Activated effector memory CD4-positive, alpha-beta T cell treated with anti-CD3 and anti-CD28 coated beads, Interleukin-2, amount 50 U/mL, for 16 hours (primary cell): Measurements from ENCODE around the gene PLEKHA6.
"Not testable (repeated sequence)": the region's sequence is repeated elsewhere in the genome, so short reads cannot be mapped to it uniquely, and the experiment has no call there.

Source experiments
- DNase-seq: peaks from one replicate; pipeline ENCODE4 v3.0.0-alpha.2; 2020

PLEKHA6 gene

GRCh38 chr1:204335085-204335484 lies 24.6 kb downstream of the PLEKHA6 start:
- no peak for DNase-seq

- DNase-seq: no peak
Measured at GRCh38 chr1:204334455-204334854, 25.3 kb downstream of the PLEKHA6 start.

- DNase-seq: no peak
Measured at GRCh38 chr1:204333427-204333826, 26.3 kb downstream of the PLEKHA6 start.

- no peak for DNase-seq
Measured at GRCh38 chr1:204331847-204332487, 27.8 kb downstream of the PLEKHA6 start.

- DNase-seq: no peak
Measured at GRCh38 chr1:204331275-204331674, 28.5 kb downstream of the PLEKHA6 start.

GRCh38 chr1:204327870-204328269 lies 31.9 kb downstream of the PLEKHA6 start:
- DNase-seq: not testable (repeated sequence)

- DNase-seq: no peak
Measured at GRCh38 chr1:204327359-204327758, 32.4 kb downstream of the PLEKHA6 start.

- DNase-seq: no peak
Measured at GRCh38 chr1:204326771-204327300, 32.9 kb downstream of the PLEKHA6 start.

DNA sequence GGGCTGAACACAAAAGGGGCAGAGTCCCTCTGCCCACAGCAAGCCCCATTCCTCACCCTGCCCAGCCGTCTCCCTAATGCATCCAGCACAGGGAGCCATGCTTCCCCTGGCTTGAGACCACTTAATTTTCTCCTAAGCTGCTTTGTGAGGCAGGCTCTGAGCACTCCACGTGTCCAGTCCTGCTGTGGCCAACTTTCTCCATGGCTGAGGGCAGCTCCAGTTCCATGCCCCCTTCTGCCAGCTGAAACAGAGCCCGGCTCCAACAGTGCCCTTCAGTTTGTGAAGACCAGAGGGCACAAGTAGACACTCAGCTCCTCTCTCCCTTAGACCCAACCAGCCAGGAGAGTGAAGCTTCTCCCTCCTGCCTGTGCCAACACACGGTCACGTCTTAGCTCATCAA lies 33.8 kb downstream of the PLEKHA6 start:
- no peak for DNase-seq

DNA sequence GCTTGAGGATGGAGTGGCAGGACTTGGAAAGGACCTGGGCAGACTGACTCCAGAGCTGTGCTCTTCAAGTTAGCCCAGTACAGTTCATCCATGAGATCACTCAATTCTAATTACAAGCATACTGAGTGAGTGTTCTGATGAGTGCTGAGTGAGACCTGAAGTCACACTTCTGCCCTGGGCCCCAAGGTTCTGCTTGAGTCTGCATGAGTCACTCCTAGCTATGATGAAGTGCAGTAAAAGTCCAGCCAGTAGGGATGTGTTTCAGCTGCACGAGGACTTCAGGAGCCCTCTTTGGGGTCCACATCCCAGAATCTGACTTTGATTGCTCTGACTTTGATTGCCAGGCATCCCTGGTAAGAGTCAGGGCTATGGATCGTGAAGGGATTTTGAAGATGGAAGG lies 35.8 kb downstream of the PLEKHA6 start:
- DNase-seq: no peak

DNA sequence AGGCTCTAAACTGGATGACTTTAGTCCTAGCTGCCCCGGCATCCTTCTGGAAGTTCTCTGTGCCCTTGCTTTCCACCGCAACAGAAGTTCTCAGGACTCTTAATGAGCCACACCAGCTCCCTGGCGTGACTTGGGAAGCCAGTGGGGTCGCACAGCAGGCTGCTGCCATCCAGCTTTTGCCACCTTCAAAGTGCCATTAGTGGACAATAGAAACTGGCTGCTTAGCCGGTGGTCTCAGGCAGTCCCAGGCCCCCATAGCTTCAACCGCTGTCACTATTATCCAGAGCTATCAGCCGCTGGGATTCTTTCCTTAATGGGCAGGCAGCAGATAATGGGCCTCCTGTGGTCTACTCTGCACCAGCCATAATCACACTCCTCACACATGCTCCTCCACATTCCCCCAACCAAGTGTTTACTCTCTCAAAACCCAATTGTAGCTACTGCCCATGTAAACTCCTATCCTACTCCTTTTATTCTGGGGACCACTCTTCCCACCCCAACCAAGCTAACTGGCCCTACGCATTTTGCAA lies 37.3 kb downstream of the PLEKHA6 start:
- DNase-seq: no peak

DNA sequence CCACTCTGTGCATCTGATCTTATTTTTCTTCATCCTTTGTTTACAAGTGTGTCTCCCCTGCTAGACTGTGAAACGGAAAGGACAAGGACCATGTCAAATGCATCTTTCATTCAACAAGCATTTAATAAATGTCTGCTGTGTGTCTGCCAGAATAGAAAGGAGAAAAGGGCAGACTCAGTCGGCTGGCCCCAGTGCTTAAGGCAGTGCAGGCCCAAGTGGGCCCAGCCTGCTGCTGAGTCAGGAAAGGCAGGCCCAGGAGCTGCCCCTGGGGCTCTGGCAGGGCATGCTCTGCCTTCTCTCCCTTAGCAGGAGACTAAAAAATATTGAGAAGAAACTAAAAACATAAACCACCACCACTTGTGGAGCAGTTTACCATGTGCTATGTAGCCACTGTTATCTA lies 38.1 kb downstream of the PLEKHA6 start:
- no peak for DNase-seq

DNA sequence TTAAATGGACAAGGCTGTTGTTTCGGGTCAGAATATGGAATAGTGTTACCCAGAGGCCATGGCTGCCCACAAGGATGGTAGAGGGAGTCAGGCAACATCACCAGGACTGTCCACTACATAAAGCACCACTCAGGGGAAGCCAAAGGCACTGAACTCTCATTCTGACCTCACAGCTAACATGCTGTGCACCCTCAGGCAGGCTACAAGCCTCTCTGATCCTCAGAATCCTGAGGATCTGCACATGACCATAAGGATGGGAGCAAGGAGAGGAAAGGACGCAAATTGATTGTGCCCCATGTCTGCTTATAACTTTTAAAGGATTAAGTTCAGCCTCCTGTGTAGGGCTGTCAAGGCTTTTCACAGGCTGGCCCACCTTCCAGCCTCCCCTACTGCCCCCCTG lies 38.7 kb downstream of the PLEKHA6 start:
- no peak for DNase-seq

DNA sequence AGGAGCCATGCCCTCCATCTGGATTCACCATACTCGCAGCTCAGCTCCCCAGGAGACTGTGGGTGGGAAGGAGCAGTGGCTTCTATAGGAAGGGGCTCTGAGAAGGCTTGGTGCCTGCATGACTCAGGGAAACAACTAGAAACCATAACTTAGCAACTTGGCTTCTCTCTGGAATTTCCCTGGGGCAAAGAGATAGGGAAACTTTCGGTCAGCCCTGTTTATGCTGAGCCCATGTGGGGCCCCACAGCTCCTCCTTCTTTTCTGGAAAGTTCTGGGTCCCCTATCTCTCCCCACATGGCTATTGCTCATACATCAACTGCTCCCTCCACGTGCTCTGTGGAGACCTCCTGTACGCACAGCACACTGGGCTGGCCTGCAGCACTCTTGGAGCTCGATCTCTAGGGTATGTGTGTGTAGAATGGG lies 39.3 kb downstream of the PLEKHA6 start:
- DNase-seq: no peak

DNA sequence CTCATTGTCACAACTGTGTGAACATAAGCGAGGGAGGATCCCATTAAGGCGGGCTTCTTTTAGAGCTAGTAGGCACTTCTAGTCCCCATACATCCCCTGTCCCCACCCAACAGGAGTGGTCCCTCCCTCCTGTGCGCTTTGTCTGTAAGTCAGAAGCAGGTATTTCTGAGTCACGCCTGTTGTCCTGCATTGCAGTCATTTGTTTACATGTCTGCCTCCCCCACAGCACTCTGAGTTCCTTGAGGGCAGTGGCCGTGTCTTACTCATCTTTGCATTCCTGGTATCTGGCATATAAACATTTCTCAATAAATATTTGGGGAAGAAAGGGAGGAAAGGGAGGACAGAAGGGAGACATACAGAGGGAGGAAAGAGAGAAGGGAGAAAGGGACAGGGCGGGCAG lies 40.3 kb downstream of the PLEKHA6 start:
- DNase-seq: no peak

DNA sequence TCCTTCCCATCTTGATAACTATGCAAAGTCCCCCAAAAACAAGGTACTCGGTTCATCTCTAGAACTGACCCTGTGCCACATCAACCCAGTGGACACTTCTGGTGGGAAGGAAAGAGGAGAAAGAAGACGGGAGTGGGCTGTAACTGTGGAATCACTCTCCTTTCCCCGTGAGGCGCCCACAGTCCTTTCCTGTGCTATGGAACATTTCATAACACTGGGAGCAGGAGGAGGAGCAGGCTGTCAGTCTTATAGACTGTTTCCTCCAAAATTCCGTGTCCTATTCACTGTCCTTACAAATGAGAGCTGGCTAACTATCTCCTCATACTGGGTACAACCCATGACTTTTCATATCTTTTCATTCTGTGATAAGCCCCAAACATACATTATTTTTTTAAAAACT lies 40.7 kb downstream of the PLEKHA6 start:
- DNase-seq: no peak

GRCh38 chr1:204318324-204318723 lies 41.4 kb downstream of the PLEKHA6 start:
- no peak for DNase-seq

DNA sequence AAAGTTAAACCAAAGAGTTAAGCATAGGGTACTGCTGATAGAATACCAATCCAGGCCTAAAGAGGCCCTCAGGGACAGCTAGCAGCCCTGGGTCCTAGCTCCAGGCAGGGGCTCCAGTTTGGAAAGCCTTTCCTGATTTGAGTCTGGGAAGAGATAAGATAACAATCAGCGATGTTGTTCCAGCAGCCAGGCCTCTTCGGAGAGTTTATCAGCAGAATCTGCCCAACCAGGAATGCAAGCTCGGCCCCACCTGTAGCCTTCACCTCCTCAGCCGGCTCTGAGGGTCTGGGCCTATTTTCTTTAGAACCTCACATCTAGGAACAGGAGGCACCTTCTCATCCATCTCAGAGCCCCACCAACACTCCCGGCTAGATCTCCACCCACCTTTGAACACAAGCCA lies 42.6 kb downstream of the PLEKHA6 start:
- DNase-seq: no peak

GRCh38 chr1:204316164-204316563 lies 43.6 kb downstream of the PLEKHA6 start:
- no peak for DNase-seq

DNA sequence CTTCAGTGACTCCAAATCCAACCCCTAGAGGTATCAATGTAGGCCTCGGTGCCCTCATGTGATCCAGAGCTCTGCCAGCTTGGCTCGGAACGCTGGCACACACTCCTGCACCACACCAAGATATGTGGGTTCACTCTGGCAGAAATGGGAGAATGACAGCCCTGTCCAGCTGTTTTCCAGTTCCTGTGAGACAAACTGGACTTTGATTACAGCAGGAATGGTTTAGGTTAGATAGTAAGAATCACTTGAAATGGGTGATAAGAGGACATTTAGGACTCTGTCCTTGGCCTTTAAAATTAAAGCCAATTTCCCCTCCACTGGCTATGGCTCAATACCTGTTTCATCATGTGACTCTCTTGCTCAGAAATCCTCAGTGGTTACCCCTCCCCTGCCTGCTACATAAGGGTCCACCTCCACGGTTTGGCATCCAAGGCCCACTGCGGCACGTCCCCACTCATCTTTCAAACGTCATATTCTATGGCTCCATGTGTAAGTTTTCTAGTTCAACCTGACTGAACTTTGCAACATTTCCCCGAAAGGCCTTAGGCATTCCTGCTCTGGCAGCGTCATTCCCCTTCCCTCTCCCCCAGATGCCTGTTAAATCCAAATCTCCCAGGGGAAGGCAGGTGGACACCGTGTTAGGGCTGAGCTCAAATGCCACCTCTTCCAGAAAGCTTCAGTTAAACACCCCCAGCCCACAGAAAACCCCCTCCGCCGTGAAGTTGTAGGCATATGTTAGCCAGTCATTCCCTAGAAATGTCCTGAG lies 44.7 kb downstream of the PLEKHA6 start:
- no peak for DNase-seq

GRCh38 chr1:204314171-204314892 lies 45.4 kb downstream of the PLEKHA6 start:
- no peak for DNase-seq

DNA sequence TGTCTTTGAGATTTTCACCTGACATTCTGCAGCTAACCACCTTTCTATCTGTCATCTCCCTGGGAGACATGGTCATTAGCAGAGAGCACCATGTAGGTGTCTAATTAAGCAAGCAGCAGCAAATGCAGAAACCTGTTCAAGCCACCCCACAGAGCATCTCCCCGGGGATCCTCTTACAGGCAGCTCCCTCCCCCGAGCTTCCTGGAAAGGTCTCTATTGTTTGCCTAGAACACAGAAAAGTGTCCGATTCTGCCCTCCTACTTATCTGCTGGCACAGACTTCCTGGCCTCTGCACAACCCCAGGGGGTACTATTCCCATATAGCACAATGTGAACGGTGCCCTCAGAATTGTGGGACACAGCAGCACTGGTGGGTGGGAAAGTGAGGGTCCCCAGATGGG lies 46.1 kb downstream of the PLEKHA6 start:
- DNase-seq: no peak

DNA sequence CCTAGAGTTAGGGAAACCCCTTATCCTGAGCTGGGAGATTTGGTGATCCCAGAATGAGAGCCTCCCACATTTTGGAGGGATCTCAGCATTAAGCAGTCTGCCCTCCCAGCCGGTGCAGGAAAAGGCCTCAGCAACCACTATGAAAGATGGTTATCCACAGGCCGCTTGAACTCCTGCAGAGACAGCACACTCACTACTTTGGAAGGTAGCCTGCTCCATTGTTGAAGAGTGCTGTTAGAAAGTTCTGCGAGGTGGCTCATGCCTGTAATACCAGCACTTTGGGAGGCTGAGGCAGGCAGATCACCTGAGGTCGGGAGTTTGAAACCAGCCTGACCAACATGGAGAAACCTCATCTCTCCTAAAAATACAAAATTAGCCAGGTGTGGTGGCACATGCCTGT lies 48.8 kb downstream of the PLEKHA6 start:
- not testable (repeated sequence) for DNase-seq
